A549 (cell line): ENCODE results near the gene TNNT2. TPM values are rescaled to one million over a fixed set of nuclear protein-coding genes. Genes with fewer than 3 reads are reported as not detected.

ENCODE experiments used
- ATAC-seq, 2 experiments: fragments of 200-7000 bp in 1 of 2; fragments of >200 bp in 1 of 2; cut with Nextera tagmentation in 1 of 2; cut with Tn5 transposase in 1 of 2; 3 replicates each; pipeline versions ENCODE4 v1.8.0 to v1.9.1; 2018 to 2020; ENCODE audit warnings: mild to moderate bottlenecking in 1 of 2, moderate library complexity in 1 of 2
- CTCF ChIA-PET: fragments of 300-600 bp; sonication (Branson Sonifier 250); formaldehyde crosslinking; extraction: SDS; loops from one replicate; lab custom pipeline; 2021; ENCODE audit warnings: antibody characterized with exemption, inconsistent platforms; lab: Yijun Ruan, JAX
- POLR2A ChIA-PET: fragments of 350-600 bp; formaldehyde crosslinking; extraction: SDS; loops from one replicate; lab custom pipeline; 2021; ENCODE audit warnings: antibody characterized with exemption, inconsistent platforms; lab: Yijun Ruan, JAX
- DNase-seq, 2 experiments: peaks; one replicate each; pipeline versions ENCODE4 v3.0.0 to v3.0.0-alpha.2; 2011 to 2016; ENCODE audit warnings: low read depth in 1 of 2, low spot score in 1 of 2
- FAIRE-seq: peaks from 2 replicates; lab custom pipeline; 2011; peaks lifted over from hg19 to GRCh38; lab: Jason Lieb, UNC
- H3K27ac ChIP-seq, 2 experiments: fragments of >200 bp; sonication (Bioruptor Twin); formaldehyde crosslinking; 3 replicates each; pipeline ENCODE4 v1.5.1; 2016 to 2017
- H3K4me1 ChIP-seq: fragments of >200 bp; sonication (Bioruptor Twin); formaldehyde crosslinking; 3 replicates; pipeline ENCODE4 v1.6.1; 2016
- H3K4me2 ChIP-seq: fragments of >200 bp; sonication (Bioruptor Twin); formaldehyde crosslinking; 3 replicates; pipeline ENCODE4 v1.6.1; 2016
- H3K4me3 ChIP-seq: fragments of >200 bp; sonication (Bioruptor Twin); formaldehyde crosslinking; 3 replicates; pipeline ENCODE4 v1.5.1; 2016
- H3K9me3 ChIP-seq: fragments of >200 bp; sonication (Bioruptor Twin); formaldehyde crosslinking; 3 replicates; pipeline ENCODE4 v1.6.1; 2016
- CBX8 ChIP-seq: fragments of 200-600 bp; sonication (generic); IDR thresholded peaks from 2 replicates; pipeline ENCODE4 v1.6.1; 2016
- CHD2 ChIP-seq: fragments of 150-350 bp; IDR thresholded peaks from 2 replicates; pipeline ENCODE4 v1.6.1; 2014; ENCODE audit warnings: low read length; ENCODE audit not compliant: partially characterized antibody
- CHD4 ChIP-seq: fragments of 200-600 bp; sonication (generic); IDR thresholded peaks from 2 replicates; pipeline ENCODE4 v1.6.1; 2016; ENCODE audit warnings: antibody characterized with exemption, mild to moderate bottlenecking, borderline replicate concordance
- CTCF ChIP-seq: fragments of >200 bp; sonication (Bioruptor Twin); formaldehyde crosslinking; IDR thresholded peaks from 3 replicates; pipeline ENCODE4 v1.5.1; 2016
- EP300 ChIP-seq, 2 experiments: fragments of >200 bp; sonication (Bioruptor Twin); formaldehyde crosslinking; IDR thresholded peaks; 2 replicates in 1 of 2; 3 replicates in 1 of 2; pipeline ENCODE4 v1.6.1; 2016 to 2017
- FOXS1 ChIP-seq: fragments of 250-450 bp; sonication (Bioruptor Pico); IDR thresholded peaks from 2 replicates; pipeline ENCODE4 v1.5.0; 2020; ENCODE audit warnings: mild to moderate bottlenecking, moderate library complexity
- HEYL ChIP-seq: fragments of 250-450 bp; sonication (Bioruptor Pico); IDR thresholded peaks from 2 replicates; pipeline ENCODE4 v1.8.0; 2021; ENCODE audit warnings: mild to moderate bottlenecking, moderate library complexity
- HMGXB4 ChIP-seq: fragments of 250-450 bp; sonication (Bioruptor Pico); IDR thresholded peaks from 2 replicates; pipeline ENCODE4 v1.5.0; 2021; ENCODE audit warnings: mild to moderate bottlenecking, moderate library complexity, borderline replicate concordance
- HOXB13 ChIP-seq: fragments of 250-450 bp; sonication (Bioruptor Pico); IDR thresholded peaks from 2 replicates; pipeline ENCODE4 v1.5.0; 2020; ENCODE audit warnings: low read depth, mild to moderate bottlenecking, moderate library complexity
- JUNB ChIP-seq: fragments of >200 bp; sonication (Bioruptor Twin); formaldehyde crosslinking; IDR thresholded peaks from 2 replicates; pipeline ENCODE4 v1.6.1; 2016
- MAX ChIP-seq: IDR thresholded peaks from 2 replicates; pipeline ENCODE4 v1.6.1; 2012
- NR3C1 ChIP-seq: fragments of >200 bp; sonication (Bioruptor Twin); formaldehyde crosslinking; IDR thresholded peaks from 3 replicates; pipeline ENCODE4 v1.6.1; 2017
- PHF8 ChIP-seq: fragments of 200-600 bp; sonication (generic); IDR thresholded peaks from 2 replicates; pipeline ENCODE4 v1.6.1; 2016; ENCODE audit warnings: low read depth, mild to moderate bottlenecking, antibody characterized with exemption, moderate library complexity, borderline replicate concordance
- POLR2AphosphoS2 ChIP-seq: conservative IDR thresholded peaks from 2 replicates; pipeline ENCODE4 v1.6.1; 2012; ENCODE audit warnings: low read length, improper control_type of control experiment, inconsistent platforms
- RFX5 ChIP-seq: fragments of 450-650 bp; IDR thresholded peaks from 2 replicates; pipeline ENCODE4 v1.7.1; 2014; ENCODE audit warnings: antibody characterized with exemption, mild to moderate bottlenecking, moderate library complexity
- RNF2 ChIP-seq: fragments of 200-600 bp; sonication (generic); IDR thresholded peaks from 2 replicates; pipeline ENCODE4 v1.6.1; 2016; ENCODE audit warnings: low read depth, mild to moderate bottlenecking, antibody characterized with exemption, moderate library complexity, borderline replicate concordance
- WGBS: methylation state at CpG from one replicate; pipeline ENCODE4 v1.1.6; 2017; ENCODE audit errors: missing lambda C conversion rate; 5-methylcytosine and 5-hydroxymethylcytosine counted together
- polyA plus RNA-seq, 4 experiments: library from polyadenylated mRNA; depleted of rRNA in 3 of 4; stranded (reverse); fragments of >200 nt; fragmentation: RNase III in 1 of 4; extraction: RNeasy Plus Mini Kit Qiagen cat#74134 plus additional on column Dnase treatment in 1 of 4; gene quantifications; 2 replicates in 3 of 4; 3 replicates in 1 of 4; pipeline ENCODE4 v1.2.3, GENCODE V29; 2011 to 2017
- TF ChIP-seq, protein P1 (sequence below): fragments of 450-650 bp; IDR thresholded peaks from 2 replicates; pipeline ENCODE4 v1.6.1; 2014; ENCODE audit warnings: antibody characterized with exemption
- TF ChIP-seq, protein P2 (sequence below): fragments of >200 bp; sonication (Bioruptor Twin); formaldehyde crosslinking; IDR thresholded peaks from 3 replicates; pipeline ENCODE4 v1.6.1; 2016

TNNT2 gene
- polyA plus RNA-seq, 2 of the 4 experiments (the other 2 are of a cell fraction) = 0.09 TPM; not detected in 1

- TF ChIP-seq RNF2 = no peak
- TF ChIP-seq, protein P1, sequence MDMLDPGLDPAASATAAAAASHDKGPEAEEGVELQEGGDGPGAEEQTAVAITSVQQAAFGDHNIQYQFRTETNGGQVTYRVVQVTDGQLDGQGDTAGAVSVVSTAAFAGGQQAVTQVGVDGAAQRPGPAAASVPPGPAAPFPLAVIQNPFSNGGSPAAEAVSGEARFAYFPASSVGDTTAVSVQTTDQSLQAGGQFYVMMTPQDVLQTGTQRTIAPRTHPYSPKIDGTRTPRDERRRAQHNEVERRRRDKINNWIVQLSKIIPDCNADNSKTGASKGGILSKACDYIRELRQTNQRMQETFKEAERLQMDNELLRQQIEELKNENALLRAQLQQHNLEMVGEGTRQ = no peak
- no peak for TF ChIP-seq CHD4
Measured at GRCh38 chr1:201357636-201358348, 19.7 kb downstream of the TNNT2 start (continued).

DNA sequence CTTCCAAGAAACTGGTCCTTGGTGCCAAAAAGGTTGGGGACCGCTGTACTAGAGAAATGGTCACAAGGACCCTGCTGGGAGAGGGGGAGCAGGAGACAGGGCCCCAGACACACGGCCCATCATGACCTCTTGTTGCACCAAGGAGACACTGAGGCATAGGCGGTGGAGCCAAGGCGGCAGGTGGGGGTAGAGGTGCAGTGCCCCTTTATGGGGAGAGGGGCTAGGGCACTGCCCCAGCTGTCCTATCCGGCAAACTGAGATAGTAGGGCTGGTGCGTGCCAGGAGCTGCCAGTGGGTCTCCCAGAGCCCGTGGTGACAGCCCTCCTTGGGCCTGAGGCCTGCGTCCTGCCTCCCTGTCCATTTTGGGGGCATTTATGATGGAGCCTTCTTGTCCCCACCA, 20.3 kb downstream of the TNNT2 start:
- no peak for ATAC-seq
- Histone ChIP-seq H3K4me1 (peaks cover 3% of the 10 kb centered on the region; the same call in 1 of the 3 replicates), H3K4me2 (no peak overlapping the region)
- POLR2A ChIA-PET = no interaction called here
- TF ChIP-seq, protein P2, sequence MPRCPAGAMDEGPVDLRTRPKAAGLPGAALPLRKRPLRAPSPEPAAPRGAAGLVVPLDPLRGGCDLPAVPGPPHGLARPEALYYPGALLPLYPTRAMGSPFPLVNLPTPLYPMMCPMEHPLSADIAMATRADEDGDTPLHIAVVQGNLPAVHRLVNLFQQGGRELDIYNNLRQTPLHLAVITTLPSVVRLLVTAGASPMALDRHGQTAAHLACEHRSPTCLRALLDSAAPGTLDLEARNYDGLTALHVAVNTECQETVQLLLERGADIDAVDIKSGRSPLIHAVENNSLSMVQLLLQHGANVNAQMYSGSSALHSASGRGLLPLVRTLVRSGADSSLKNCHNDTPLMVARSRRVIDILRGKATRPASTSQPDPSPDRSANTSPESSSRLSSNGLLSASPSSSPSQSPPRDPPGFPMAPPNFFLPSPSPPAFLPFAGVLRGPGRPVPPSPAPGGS = no peak
- TF ChIP-seq, all 56 proteins: peak for 0
- no peak for DNase-seq
- 82% methylated on average over 7 of the region's 8 CpGs for WGBS
- no peak overlapping the region for H3K27ac ChIP-seq
- CTCF ChIA-PET = interaction anchor here (1.1 to 17.3 kb wide), 3 partner anchors 10 to 106 kb away, joined by 3 to 480 read pairs (median 196); no protein-coding TSS in a partner anchor
- no peaks in the 10 kb centered on the region for H3K9me3 ChIP-seq
- FAIRE-seq = no peak
- no peak overlapping the region for H3K4me3 ChIP-seq

DNA sequence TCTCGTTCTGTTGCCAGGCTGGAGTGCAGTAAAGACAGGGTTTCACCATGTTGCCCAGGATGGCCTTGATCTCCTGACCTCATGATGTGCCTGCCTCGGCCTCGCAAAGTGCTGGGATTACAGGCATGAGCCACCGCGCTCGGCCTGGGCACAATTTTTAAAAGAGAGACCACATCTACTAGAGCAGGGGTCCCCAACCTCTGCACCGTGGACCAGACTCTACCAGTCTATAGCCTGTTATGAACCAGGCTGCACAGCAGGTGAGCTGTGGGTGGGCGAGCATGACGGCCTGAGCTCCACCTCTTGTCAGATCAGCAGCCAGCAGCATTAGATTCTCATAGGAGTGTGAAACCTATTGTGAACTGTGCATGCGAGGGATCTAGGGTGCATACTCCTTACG, 20.8 kb downstream of the TNNT2 start:
- Histone ChIP-seq H3K27ac (no peak overlapping the region), H3K4me2 (no peak overlapping the region), H3K9me3 (no peaks in the 10 kb centered on the region), H3K4me3 (no peak overlapping the region), H3K4me1 (peaks cover 3% of the 10 kb centered on the region; the same call in 1 of the 3 replicates)
- ATAC-seq (no peak), FAIRE-seq (no peak), DNase-seq (no peak)
- ChIA-PET CTCF (interaction anchor here (1.1 to 17.3 kb wide), 3 partner anchors 10 to 105 kb away, joined by 3 to 480 read pairs (median 196); no protein-coding TSS in a partner anchor), POLR2A (no interaction called here)
- WGBS = 71% methylated on average over 11 of the region's 11 CpGs
- TF ChIP-seq PHF8 (no peak), EP300 (IDR thresholded peaks at IDR 0.05) (no peak), POLR2AphosphoS2 (no peak)

GRCh38 chr1:201356236-201356635, 21.2 kb downstream of the TNNT2 start:
- Histone ChIP-seq H3K4me1 (peaks cover 3% of the 10 kb centered on the region; the same call in 1 of the 3 replicates), H3K4me2 (no peak overlapping the region), H3K27ac (no peak overlapping the region), H3K4me3 (no peak overlapping the region), H3K9me3 (no peaks in the 10 kb centered on the region)
- FAIRE-seq (no peak), ATAC-seq (no peak), DNase-seq (no peak)
- 67% methylated on average over 5 of the region's 5 CpGs for WGBS
- TF ChIP-seq HMGXB4 (no peak), HEYL (CRISPR knock-in tag) (no peak), HOXB13 (CRISPR knock-in tag) (no peak)
- CTCF ChIA-PET = interaction anchor here (1.1 to 17.3 kb wide), 3 partner anchors 9 to 105 kb away, joined by 3 to 480 read pairs (median 196); no protein-coding TSS in a partner anchor
- POLR2A ChIA-PET = no interaction called here

- CTCF ChIA-PET = interaction anchor here (0.8 to 17.3 kb wide), 7 partner anchors 8 to 205 kb away, joined by 3 to 480 read pairs (median 4); no protein-coding TSS in a partner anchor
- POLR2A ChIA-PET = no interaction called here
Measured at GRCh38 chr1:201355471-201355870, 22.0 kb downstream of the TNNT2 start.

More at GRCh38 chr1:201355471-201355870, 22.0 kb downstream of the TNNT2 start:
- 73% methylated on average over 6 of the region's 7 CpGs for WGBS
- ATAC-seq = no peak
- no peak overlapping the region for H3K27ac ChIP-seq
- no peak overlapping the region for H3K4me3 ChIP-seq
- FAIRE-seq = no peak
- H3K4me1 ChIP-seq = peaks cover 3% of the 10 kb centered on the region; the same call in 1 of the 3 replicates
- TF ChIP-seq MAX (no peak), CHD2 (no peak), RFX5 (no peak), CBX8 (no peak), FOXS1 (no peak), JUNB (no peak), PHF8 (no peak), NR3C1 (no peak), CTCF (no peak)
- TF ChIP-seq, protein P1 = no peak
- no peak for DNase-seq
- no peak overlapping the region for H3K4me2 ChIP-seq
- no peaks in the 10 kb centered on the region for H3K9me3 ChIP-seq
